ENCODE measurements around the gene RTKN. TPM values are rescaled to one million over a fixed set of nuclear protein-coding genes. Genes with fewer than 3 reads are reported as not detected.

Gene RTKN
- total and polyA plus RNA-seq, 4 donors = 27.8 to 98.0 (median 73.0) TPM

DNA sequence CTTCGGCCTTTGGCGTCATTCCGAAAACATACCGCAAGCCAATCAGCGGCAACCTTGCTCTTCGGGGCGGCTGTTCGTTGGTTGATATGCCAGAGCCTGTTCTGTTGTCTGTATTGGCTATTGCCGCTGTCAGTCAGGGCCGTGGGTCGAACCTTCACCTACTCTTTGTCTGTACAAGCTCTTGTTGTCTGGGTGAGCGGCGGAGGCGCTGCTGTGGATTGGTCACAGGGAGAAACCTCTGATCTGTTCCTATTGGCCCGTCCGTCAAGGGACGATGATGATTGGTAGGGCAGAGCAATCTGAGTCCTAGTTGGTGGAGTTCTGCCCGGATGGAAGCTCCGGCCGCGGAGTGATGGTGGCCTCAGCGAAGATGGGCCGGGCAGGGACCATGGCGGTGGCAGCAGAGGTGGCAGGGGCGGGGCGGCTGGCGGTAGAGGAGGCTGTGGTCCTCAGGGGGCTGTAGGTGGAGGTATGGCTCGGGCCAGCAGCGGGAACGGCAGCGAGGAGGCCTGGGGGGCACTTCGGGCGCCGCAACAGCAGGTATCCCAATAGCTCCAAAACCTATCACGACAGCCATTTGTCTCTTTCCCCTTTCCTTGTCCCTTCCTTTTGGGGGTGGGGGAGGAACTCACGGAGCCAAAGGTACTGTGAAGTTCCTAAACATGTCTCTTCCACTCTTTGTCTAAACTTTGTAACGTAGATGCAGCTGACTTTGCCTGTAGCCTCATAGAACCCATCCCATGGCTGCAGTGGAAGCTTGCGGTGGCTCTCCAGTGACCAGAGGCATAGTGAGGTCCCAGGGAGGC lies 16.6 kb upstream of the RTKN start, which contains the start of gene WBP1:
WBP1 (plus strand) TSS at position 307 of the 806 bp plus-strand sequence; CDS start at position 472, 165 bp downstream.
- Histone ChIP-seq H3K9me3 (ENCODE audit: control insufficient read depth in 4 of 4, low read length in 3 of 4) (no peaks in the 10 kb centered on the region), H3K4me1 (ENCODE audit: control insufficient read depth in 4 of 4, insufficient read depth in 4 of 4, low read length in 3 of 4) (peaks cover 5 to 40% (median 34%) of the 10 kb centered on the region in 4 donors), H3K27me3 (ENCODE audit: control insufficient read depth in 4 of 4, insufficient read depth in 4 of 4, low read length in 3 of 4) (no peaks in the 10 kb centered on the region), H3K36me3 (ENCODE audit: control insufficient read depth in 4 of 4, insufficient read depth in 3 of 4, low read depth in 1 of 4, low read length in 3 of 4) (peaks cover 3 to 19% (median 8%) of the 10 kb centered on the region in 4 donors), H3K27ac (ENCODE audit: low read depth in 1 of 2, low read length in 2 of 2) (peak within 1 kb of the TSS; percentile 97 to 99), H3K4me3 (ENCODE audit: low read depth in 1 of 3, low read length in 3 of 3) (peak within 1 kb of the TSS; percentile 65 to 85 (median 76)), H3K9ac (ENCODE audit: low read depth in 1 of 2, low read length in 2 of 2) (peak within 1 kb of the TSS; percentile 76 to 90)
- under 1% methylated on average over 38 of the region's 38 CpGs for WGBS
- DNase-seq (ENCODE audit: low spot score) = peak; percentile 98
- TF ChIP-seq GABPA (IDR thresholded peaks at IDR 0.05 in 1 of 2, conservative IDR thresholded peaks at IDR 0.05 in 1 of 2) (peak; percentile 45 to 86), FOXA2 (IDR thresholded peaks at IDR 0.05) (peak; percentile 59), NR2F2 (IDR thresholded peaks at IDR 0.05) (no peak), YY1 (IDR thresholded peaks at IDR 0.05) (peak; percentile 96), HNF4A (conservative IDR thresholded peaks at IDR 0.05) (peak in 1 of 2 donors; percentile 23), EGR1 (IDR thresholded peaks at IDR 0.05; ENCODE audit: low read depth in 2 of 2) (no peak), RXRA (IDR thresholded peaks at IDR 0.05) (peak; percentile 87 to 91), JUND (IDR thresholded peaks at IDR 0.05) (no peak), HNF4G (IDR thresholded peaks at IDR 0.05) (no peak), SP1 (IDR thresholded peaks at IDR 0.05) (peak; percentile 100), FOXA1 (IDR thresholded peaks at IDR 0.05) (no peak), TAF1 (conservative IDR thresholded peaks at IDR 0.05) (peak; percentile 68), RAD21 (IDR thresholded peaks at IDR 0.05) (peak in 1 of 2 donors; percentile 22)
- TF ChIP-seq, protein P1, sequence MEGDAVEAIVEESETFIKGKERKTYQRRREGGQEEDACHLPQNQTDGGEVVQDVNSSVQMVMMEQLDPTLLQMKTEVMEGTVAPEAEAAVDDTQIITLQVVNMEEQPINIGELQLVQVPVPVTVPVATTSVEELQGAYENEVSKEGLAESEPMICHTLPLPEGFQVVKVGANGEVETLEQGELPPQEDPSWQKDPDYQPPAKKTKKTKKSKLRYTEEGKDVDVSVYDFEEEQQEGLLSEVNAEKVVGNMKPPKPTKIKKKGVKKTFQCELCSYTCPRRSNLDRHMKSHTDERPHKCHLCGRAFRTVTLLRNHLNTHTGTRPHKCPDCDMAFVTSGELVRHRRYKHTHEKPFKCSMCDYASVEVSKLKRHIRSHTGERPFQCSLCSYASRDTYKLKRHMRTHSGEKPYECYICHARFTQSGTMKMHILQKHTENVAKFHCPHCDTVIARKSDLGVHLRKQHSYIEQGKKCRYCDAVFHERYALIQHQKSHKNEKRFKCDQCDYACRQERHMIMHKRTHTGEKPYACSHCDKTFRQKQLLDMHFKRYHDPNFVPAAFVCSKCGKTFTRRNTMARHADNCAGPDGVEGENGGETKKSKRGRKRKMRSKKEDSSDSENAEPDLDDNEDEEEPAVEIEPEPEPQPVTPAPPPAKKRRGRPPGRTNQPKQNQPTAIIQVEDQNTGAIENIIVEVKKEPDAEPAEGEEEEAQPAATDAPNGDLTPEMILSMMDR (IDR thresholded peaks at IDR 0.05; ENCODE audit: low read depth, low read length, missing input control) = no peak
- TF ChIP-seq, protein P2, sequence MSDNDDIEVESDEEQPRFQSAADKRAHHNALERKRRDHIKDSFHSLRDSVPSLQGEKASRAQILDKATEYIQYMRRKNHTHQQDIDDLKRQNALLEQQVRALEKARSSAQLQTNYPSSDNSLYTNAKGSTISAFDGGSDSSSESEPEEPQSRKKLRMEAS (IDR thresholded peaks at IDR 0.05) = peak; percentile 38
- TF ChIP-seq, protein P3, sequence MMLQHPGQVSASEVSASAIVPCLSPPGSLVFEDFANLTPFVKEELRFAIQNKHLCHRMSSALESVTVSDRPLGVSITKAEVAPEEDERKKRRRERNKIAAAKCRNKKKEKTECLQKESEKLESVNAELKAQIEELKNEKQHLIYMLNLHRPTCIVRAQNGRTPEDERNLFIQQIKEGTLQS (IDR thresholded peaks at IDR 0.05) = no peak
- TF ChIP-seq, protein P4, sequence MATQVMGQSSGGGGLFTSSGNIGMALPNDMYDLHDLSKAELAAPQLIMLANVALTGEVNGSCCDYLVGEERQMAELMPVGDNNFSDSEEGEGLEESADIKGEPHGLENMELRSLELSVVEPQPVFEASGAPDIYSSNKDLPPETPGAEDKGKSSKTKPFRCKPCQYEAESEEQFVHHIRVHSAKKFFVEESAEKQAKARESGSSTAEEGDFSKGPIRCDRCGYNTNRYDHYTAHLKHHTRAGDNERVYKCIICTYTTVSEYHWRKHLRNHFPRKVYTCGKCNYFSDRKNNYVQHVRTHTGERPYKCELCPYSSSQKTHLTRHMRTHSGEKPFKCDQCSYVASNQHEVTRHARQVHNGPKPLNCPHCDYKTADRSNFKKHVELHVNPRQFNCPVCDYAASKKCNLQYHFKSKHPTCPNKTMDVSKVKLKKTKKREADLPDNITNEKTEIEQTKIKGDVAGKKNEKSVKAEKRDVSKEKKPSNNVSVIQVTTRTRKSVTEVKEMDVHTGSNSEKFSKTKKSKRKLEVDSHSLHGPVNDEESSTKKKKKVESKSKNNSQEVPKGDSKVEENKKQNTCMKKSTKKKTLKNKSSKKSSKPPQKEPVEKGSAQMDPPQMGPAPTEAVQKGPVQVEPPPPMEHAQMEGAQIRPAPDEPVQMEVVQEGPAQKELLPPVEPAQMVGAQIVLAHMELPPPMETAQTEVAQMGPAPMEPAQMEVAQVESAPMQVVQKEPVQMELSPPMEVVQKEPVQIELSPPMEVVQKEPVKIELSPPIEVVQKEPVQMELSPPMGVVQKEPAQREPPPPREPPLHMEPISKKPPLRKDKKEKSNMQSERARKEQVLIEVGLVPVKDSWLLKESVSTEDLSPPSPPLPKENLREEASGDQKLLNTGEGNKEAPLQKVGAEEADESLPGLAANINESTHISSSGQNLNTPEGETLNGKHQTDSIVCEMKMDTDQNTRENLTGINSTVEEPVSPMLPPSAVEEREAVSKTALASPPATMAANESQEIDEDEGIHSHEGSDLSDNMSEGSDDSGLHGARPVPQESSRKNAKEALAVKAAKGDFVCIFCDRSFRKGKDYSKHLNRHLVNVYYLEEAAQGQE (IDR thresholded peaks at IDR 0.05) = peak; percentile 55
- TF ChIP-seq, protein P5, sequence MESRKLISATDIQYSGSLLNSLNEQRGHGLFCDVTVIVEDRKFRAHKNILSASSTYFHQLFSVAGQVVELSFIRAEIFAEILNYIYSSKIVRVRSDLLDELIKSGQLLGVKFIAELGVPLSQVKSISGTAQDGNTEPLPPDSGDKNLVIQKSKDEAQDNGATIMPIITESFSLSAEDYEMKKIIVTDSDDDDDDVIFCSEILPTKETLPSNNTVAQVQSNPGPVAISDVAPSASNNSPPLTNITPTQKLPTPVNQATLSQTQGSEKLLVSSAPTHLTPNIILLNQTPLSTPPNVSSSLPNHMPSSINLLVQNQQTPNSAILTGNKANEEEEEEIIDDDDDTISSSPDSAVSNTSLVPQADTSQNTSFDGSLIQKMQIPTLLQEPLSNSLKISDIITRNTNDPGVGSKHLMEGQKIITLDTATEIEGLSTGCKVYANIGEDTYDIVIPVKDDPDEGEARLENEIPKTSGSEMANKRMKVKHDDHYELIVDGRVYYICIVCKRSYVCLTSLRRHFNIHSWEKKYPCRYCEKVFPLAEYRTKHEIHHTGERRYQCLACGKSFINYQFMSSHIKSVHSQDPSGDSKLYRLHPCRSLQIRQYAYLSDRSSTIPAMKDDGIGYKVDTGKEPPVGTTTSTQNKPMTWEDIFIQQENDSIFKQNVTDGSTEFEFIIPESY (IDR thresholded peaks at IDR 0.05) = peak; percentile 27

All from liver (tissue), 9 donors.